Activated CD8-positive, alpha-beta memory T cell treated with anti-CD3 and anti-CD28 coated beads, Interleukin-2, amount 10 ng/mL, durations not matched to agents 7 days and 5 days (primary cell): Measurements from ENCODE around the gene TBC1D5. TPM values are rescaled to one million over a fixed set of nuclear protein-coding genes. Genes with fewer than 3 reads are reported as not detected.
"Not testable (repeated sequence)": the region's sequence is repeated elsewhere in the genome, so short reads cannot be mapped to it uniquely, and the experiment has no call there.

Source experiments
- ATAC-seq: fragments of 150-1000 bp; cut with Tn5 transposase; one replicate; pipeline ENCODE4 v1.10.0; 2021; ENCODE audit warnings: moderate library complexity
- CTCF ChIA-PET: fragments of 350-600 bp; sonication (Branson Sonifier 250); formaldehyde crosslinking; loops from one replicate; lab custom pipeline; 2021; ENCODE audit warnings: antibody characterized with exemption; lab: Charles Lee
- DNase-seq: peaks from one replicate; pipeline ENCODE4 v3.0.0-alpha.2; 2020
- H3K27ac Mint-ChIP-seq: one replicate; pipeline ENCODE4 v1.8.0; 2021; ENCODE audit warnings: mild to moderate bottlenecking, mixed read lengths
- H3K27me3 Mint-ChIP-seq: one replicate; pipeline ENCODE4 v1.8.0; 2021; ENCODE audit warnings: mixed read lengths
- H3K36me3 Mint-ChIP-seq: one replicate; pipeline ENCODE4 v1.8.0; 2021; ENCODE audit warnings: mild to moderate bottlenecking, mixed read lengths
- H3K4me1 Mint-ChIP-seq: one replicate; pipeline ENCODE4 v1.8.0; 2021; ENCODE audit warnings: mixed read lengths
- H3K4me3 Mint-ChIP-seq: one replicate; pipeline ENCODE4 v1.8.0; 2021; ENCODE audit warnings: mild to moderate bottlenecking, moderate library complexity, mixed read lengths
- H3K9me3 Mint-ChIP-seq: one replicate; pipeline ENCODE4 v1.8.0; 2022; ENCODE audit warnings: low read depth, mixed read lengths
- total RNA-seq, 2 experiments: library from RNA; stranded (reverse); gene quantifications; one replicate each; pipeline ENCODE4 v1.2.3, GENCODE V29; 2021

TBC1D5 gene
- total RNA-seq, 2 experiments from 2014 or later, result 54.3 to 58.9 TPM

GRCh38 chr3:17356585-17356984 lies 385.8 kb downstream of the TBC1D5 start:
- Mint-ChIP-seq H3K27ac (no peak overlapping the region), H3K9me3 (no peaks in the 10 kb centered on the region), H3K27me3 (no peaks in the 10 kb centered on the region), H3K4me3 (no peak overlapping the region), H3K4me1 (no peaks in the 10 kb centered on the region), H3K36me3 (peaks cover 6% of the 10 kb centered on the region)
- DNase-seq, result no peak
- CTCF ChIA-PET, result no interaction called here
- no peak for ATAC-seq

- Mint-ChIP-seq H3K27me3 (no peaks in the 10 kb centered on the region), H3K27ac (no peak overlapping the region), H3K9me3 (no peaks in the 10 kb centered on the region), H3K4me3 (no peak overlapping the region), H3K4me1 (no peaks in the 10 kb centered on the region), H3K36me3 (peaks cover 9% of the 10 kb centered on the region)
- CTCF ChIA-PET, result no interaction called here
- ATAC-seq (no peak), DNase-seq (no peak)
These were observed 386.8 kb downstream of the TBC1D5 start for GRCh38 chr3:17355591-17355990.

GRCh38 chr3:17354341-17354740 lies 388.1 kb downstream of the TBC1D5 start:
- peaks cover 9% of the 10 kb centered on the region for H3K36me3 Mint-ChIP-seq
- CTCF ChIA-PET, result no interaction called here
- no peak overlapping the region for H3K27ac Mint-ChIP-seq
- no peaks in the 10 kb centered on the region for H3K27me3 Mint-ChIP-seq
- no peaks in the 10 kb centered on the region for H3K9me3 Mint-ChIP-seq
- ATAC-seq (no peak), DNase-seq (no peak)
- H3K4me1 Mint-ChIP-seq, result peaks cover 1% of the 10 kb centered on the region
- H3K4me3 Mint-ChIP-seq, result no peak overlapping the region

- no peaks in the 10 kb centered on the region for H3K27me3 Mint-ChIP-seq
- peaks cover 9% of the 10 kb centered on the region for H3K4me1 Mint-ChIP-seq
- ATAC-seq (no peak), DNase-seq (no peak)
- no peak overlapping the region for H3K27ac Mint-ChIP-seq
- CTCF ChIA-PET, result no interaction called here
- H3K4me3 Mint-ChIP-seq, result no peak overlapping the region
- H3K36me3 Mint-ChIP-seq, result peaks cover 9% of the 10 kb centered on the region
- no peaks in the 10 kb centered on the region for H3K9me3 Mint-ChIP-seq
These were observed 389.8 kb downstream of the TBC1D5 start for GRCh38 chr3:17352620-17353019.

GRCh38 chr3:17351193-17351592 lies 391.2 kb downstream of the TBC1D5 start:
- H3K27me3 Mint-ChIP-seq, DNase-seq, H3K4me1 Mint-ChIP-seq, H3K9me3 Mint-ChIP-seq, CTCF ChIA-PET, ATAC-seq, H3K36me3 Mint-ChIP-seq, H3K4me3 Mint-ChIP-seq, H3K27ac Mint-ChIP-seq: not testable (repeated sequence)

- H3K9me3 Mint-ChIP-seq, result no peaks in the 10 kb centered on the region
- no peak overlapping the region for H3K27ac Mint-ChIP-seq
- CTCF ChIA-PET, result interaction anchor here (1.9 kb wide), 1 partner anchor 34 kb away, joined by 4 read pairs; no protein-coding TSS in a partner anchor
- DNase-seq (no peak), ATAC-seq (no peak)
- peaks cover 7% of the 10 kb centered on the region for H3K36me3 Mint-ChIP-seq
- H3K4me1 Mint-ChIP-seq, result peaks cover 9% of the 10 kb centered on the region
- H3K4me3 Mint-ChIP-seq, result no peak overlapping the region
- no peaks in the 10 kb centered on the region for H3K27me3 Mint-ChIP-seq
These were observed 393.3 kb downstream of the TBC1D5 start for GRCh38 chr3:17349093-17349492.

GRCh38 chr3:17342119-17342518 lies 400.3 kb downstream of the TBC1D5 start:
- no peak for ATAC-seq
- Mint-ChIP-seq H3K9me3 (no peaks in the 10 kb centered on the region), H3K27me3 (no peaks in the 10 kb centered on the region), H3K36me3 (no peaks in the 10 kb centered on the region), H3K4me3 (no peak overlapping the region), H3K4me1 (no peaks in the 10 kb centered on the region), H3K27ac (no peak overlapping the region)
- CTCF ChIA-PET, result no interaction called here
- no peak for DNase-seq

- CTCF ChIA-PET, result no interaction called here
- no peak for ATAC-seq
- H3K9me3 Mint-ChIP-seq, result no peaks in the 10 kb centered on the region
- no peaks in the 10 kb centered on the region for H3K27me3 Mint-ChIP-seq
- no peaks in the 10 kb centered on the region for H3K36me3 Mint-ChIP-seq
- H3K4me3 Mint-ChIP-seq, result no peak overlapping the region
- H3K4me1 Mint-ChIP-seq, result no peaks in the 10 kb centered on the region
- DNase-seq, result no peak
- no peak overlapping the region for H3K27ac Mint-ChIP-seq
These were observed 401.7 kb downstream of the TBC1D5 start for GRCh38 chr3:17340693-17341092.

GRCh38 chr3:17340261-17340660 lies 402.2 kb downstream of the TBC1D5 start:
- no peak overlapping the region for H3K27ac Mint-ChIP-seq
- no peaks in the 10 kb centered on the region for H3K4me1 Mint-ChIP-seq
- no peaks in the 10 kb centered on the region for H3K9me3 Mint-ChIP-seq
- H3K36me3 Mint-ChIP-seq, result no peaks in the 10 kb centered on the region
- CTCF ChIA-PET, result no interaction called here
- no peak for DNase-seq
- H3K27me3 Mint-ChIP-seq, result no peaks in the 10 kb centered on the region
- no peak overlapping the region for H3K4me3 Mint-ChIP-seq
- ATAC-seq, result no peak

- no peak overlapping the region for H3K27ac Mint-ChIP-seq
- no peaks in the 10 kb centered on the region for H3K4me1 Mint-ChIP-seq
- H3K27me3 Mint-ChIP-seq, result no peaks in the 10 kb centered on the region
- DNase-seq (no peak), ATAC-seq (no peak)
- CTCF ChIA-PET, result no interaction called here
- H3K4me3 Mint-ChIP-seq, result no peak overlapping the region
- H3K36me3 Mint-ChIP-seq, result no peaks in the 10 kb centered on the region
- H3K9me3 Mint-ChIP-seq, result no peaks in the 10 kb centered on the region
These were observed 403.3 kb downstream of the TBC1D5 start for GRCh38 chr3:17339132-17339575.

- no peaks in the 10 kb centered on the region for H3K27me3 Mint-ChIP-seq
- H3K4me3 Mint-ChIP-seq, result no peak overlapping the region
- no peaks in the 10 kb centered on the region for H3K9me3 Mint-ChIP-seq
- H3K36me3 Mint-ChIP-seq, result no peaks in the 10 kb centered on the region
- H3K4me1 Mint-ChIP-seq, result no peaks in the 10 kb centered on the region
- ATAC-seq (no peak), DNase-seq (no peak)
- CTCF ChIA-PET, result no interaction called here
- no peak overlapping the region for H3K27ac Mint-ChIP-seq
These were observed 406.1 kb downstream of the TBC1D5 start for GRCh38 chr3:17336291-17336690.

GRCh38 chr3:17333893-17334292 lies 408.5 kb downstream of the TBC1D5 start:
- no peak overlapping the region for H3K27ac Mint-ChIP-seq
- H3K4me1 Mint-ChIP-seq, result no peaks in the 10 kb centered on the region
- CTCF ChIA-PET, result no interaction called here
- H3K9me3 Mint-ChIP-seq, result no peaks in the 10 kb centered on the region
- ATAC-seq (no peak), DNase-seq (no peak)
- no peaks in the 10 kb centered on the region for H3K27me3 Mint-ChIP-seq
- no peaks in the 10 kb centered on the region for H3K36me3 Mint-ChIP-seq
- no peak overlapping the region for H3K4me3 Mint-ChIP-seq

GRCh38 chr3:17333446-17333845 lies 409.0 kb downstream of the TBC1D5 start:
- DNase-seq (no peak), ATAC-seq (no peak)
- Mint-ChIP-seq H3K36me3 (no peaks in the 10 kb centered on the region), H3K9me3 (no peaks in the 10 kb centered on the region), H3K4me1 (no peaks in the 10 kb centered on the region), H3K27me3 (no peaks in the 10 kb centered on the region), H3K27ac (no peak overlapping the region), H3K4me3 (no peak overlapping the region)
- CTCF ChIA-PET, result no interaction called here

- DNase-seq, result no peak
- ATAC-seq, result no peak
- no peaks in the 10 kb centered on the region for H3K4me1 Mint-ChIP-seq
- no peaks in the 10 kb centered on the region for H3K27me3 Mint-ChIP-seq
- H3K4me3 Mint-ChIP-seq, result no peak overlapping the region
- H3K27ac Mint-ChIP-seq, result no peak overlapping the region
- no peaks in the 10 kb centered on the region for H3K9me3 Mint-ChIP-seq
- CTCF ChIA-PET, result no interaction called here
- peaks cover 3% of the 10 kb centered on the region for H3K36me3 Mint-ChIP-seq
These were observed 411.8 kb downstream of the TBC1D5 start for GRCh38 chr3:17330660-17331059.

- ATAC-seq (no peak), DNase-seq (no peak)
- Mint-ChIP-seq H3K4me3 (no peak overlapping the region), H3K4me1 (no peaks in the 10 kb centered on the region), H3K27ac (no peak overlapping the region), H3K36me3 (peaks cover 3% of the 10 kb centered on the region), H3K27me3 (no peaks in the 10 kb centered on the region), H3K9me3 (no peaks in the 10 kb centered on the region)
- CTCF ChIA-PET, result no interaction called here
These were observed 412.5 kb downstream of the TBC1D5 start for GRCh38 chr3:17329927-17330326.
